Hepatocyte (in vitro differentiated cells): ENCODE results near the gene CHST1.

Experiments
- EZH2 ChIP-seq: fragments of 200-600 bp; sonication (generic); IDR thresholded peaks from 2 replicates; pipeline ENCODE4 v1.6.1; 2016; ENCODE audit warnings: antibody characterized with exemption, mild to moderate bottlenecking, borderline replicate concordance
- EZH2phosphoT487 ChIP-seq: fragments of 200-600 bp; sonication (generic); IDR thresholded peaks from one replicate; pipeline ENCODE4 v1.6.1; 2018; ENCODE audit warnings: antibody characterized with exemption, mild to moderate bottlenecking, low read depth, moderate library complexity; ENCODE audit not compliant: unreplicated experiment, severe bottlenecking
- TF ChIP-seq, protein P1 (sequence below): fragments of 200-600 bp; sonication (generic); IDR thresholded peaks from 2 replicates; pipeline ENCODE4 v1.5.1; 2016; ENCODE audit warnings: antibody characterized with exemption, mild to moderate bottlenecking; ENCODE audit not compliant: poor library complexity

DNA sequence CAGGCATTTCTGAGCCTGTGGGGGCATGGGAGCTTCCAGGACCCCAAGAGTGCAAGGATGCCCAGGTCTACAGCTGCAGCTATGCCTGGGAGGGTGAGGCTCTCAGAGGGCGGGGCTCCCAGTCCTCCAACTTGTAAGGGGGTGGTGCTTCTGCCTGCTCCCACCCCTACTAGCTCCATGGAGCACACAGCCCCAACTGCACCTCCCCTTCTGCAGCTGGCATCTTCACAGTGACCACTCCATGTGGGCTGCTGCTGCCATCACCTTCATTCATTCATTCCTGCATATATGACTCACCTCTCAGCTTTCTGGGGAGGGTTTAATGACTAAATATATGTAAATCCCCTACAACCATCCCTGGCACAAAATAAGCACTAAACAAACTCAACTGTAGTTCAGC, 43.8 kb downstream of the CHST1 start:
- TF ChIP-seq EZH2 (no peak), EZH2phosphoT487 (no peak)
- TF ChIP-seq, protein P1, sequence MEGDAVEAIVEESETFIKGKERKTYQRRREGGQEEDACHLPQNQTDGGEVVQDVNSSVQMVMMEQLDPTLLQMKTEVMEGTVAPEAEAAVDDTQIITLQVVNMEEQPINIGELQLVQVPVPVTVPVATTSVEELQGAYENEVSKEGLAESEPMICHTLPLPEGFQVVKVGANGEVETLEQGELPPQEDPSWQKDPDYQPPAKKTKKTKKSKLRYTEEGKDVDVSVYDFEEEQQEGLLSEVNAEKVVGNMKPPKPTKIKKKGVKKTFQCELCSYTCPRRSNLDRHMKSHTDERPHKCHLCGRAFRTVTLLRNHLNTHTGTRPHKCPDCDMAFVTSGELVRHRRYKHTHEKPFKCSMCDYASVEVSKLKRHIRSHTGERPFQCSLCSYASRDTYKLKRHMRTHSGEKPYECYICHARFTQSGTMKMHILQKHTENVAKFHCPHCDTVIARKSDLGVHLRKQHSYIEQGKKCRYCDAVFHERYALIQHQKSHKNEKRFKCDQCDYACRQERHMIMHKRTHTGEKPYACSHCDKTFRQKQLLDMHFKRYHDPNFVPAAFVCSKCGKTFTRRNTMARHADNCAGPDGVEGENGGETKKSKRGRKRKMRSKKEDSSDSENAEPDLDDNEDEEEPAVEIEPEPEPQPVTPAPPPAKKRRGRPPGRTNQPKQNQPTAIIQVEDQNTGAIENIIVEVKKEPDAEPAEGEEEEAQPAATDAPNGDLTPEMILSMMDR: no peak
